IMR-90 (cell line): ENCODE measurements around the gene TANK. TPM values are rescaled to one million over a fixed set of nuclear protein-coding genes. Genes with fewer than 3 reads are reported as not detected.
"Not testable (repeated sequence)": the region's sequence is repeated elsewhere in the genome, so short reads cannot be mapped to it uniquely, and the experiment has no call there.

Experiments used
- ATAC-seq: fragments of 200-7000 bp; cut with Tn5 transposase; 2 replicates; pipeline ENCODE4 v1.9.1; 2020; ENCODE audit warnings: low read depth, mild to moderate bottlenecking, moderate library complexity
- BruUV-seq: library from RNA; stranded (reverse); fragments of 400-500 nt; replicated peaks from 2 replicates; lab custom pipeline; 2021; lab: Mats Ljungman, UMichigan
- CTCF ChIA-PET: fragments of 300-600 bp; formaldehyde crosslinking; extraction: SDS; loops from one replicate; lab custom pipeline; 2021; ENCODE audit warnings: antibody characterized with exemption; lab: Yijun Ruan, JAX
- POLR2A ChIA-PET: fragments of 300-600 bp; sonication (Branson Sonifier 250); formaldehyde crosslinking; loops from one replicate; lab custom pipeline; 2022; ENCODE audit warnings: antibody characterized with exemption; ENCODE audit not compliant: unreplicated experiment; lab: Charles Lee
- DNase-seq: peaks from one replicate; pipeline ENCODE4 v3.0.0; 2013
- H2AFZ ChIP-seq: replicated peaks from 2 replicates; pipeline ENCODE3; 2013; ENCODE audit warnings: low read length, mild to moderate bottlenecking; ENCODE audit not compliant: poor library complexity
- H2AK5ac ChIP-seq: 2 replicates; pipeline ENCODE4 v1.6.1; 2013; ENCODE audit warnings: low read depth, low read length, inconsistent platforms
- H2AK9ac ChIP-seq: replicated peaks from 2 replicates; pipeline ENCODE3; 2013; ENCODE audit warnings: mild to moderate bottlenecking, low read depth, low read length, moderate library complexity; ENCODE audit not compliant: poor library complexity
- H2BK120ac ChIP-seq: 2 replicates; pipeline ENCODE4 v1.6.1; 2013; ENCODE audit warnings: low read depth, low read length, inconsistent platforms
- H2BK15ac ChIP-seq: 3 replicates; pipeline ENCODE4 v1.6.1; 2013; ENCODE audit warnings: low read depth, low read length, inconsistent platforms
- H2BK20ac ChIP-seq: 2 replicates; pipeline ENCODE4 v1.6.1; 2013; ENCODE audit warnings: low read depth, mild to moderate bottlenecking, inconsistent platforms, low read length, moderate library complexity
- H2BK5ac ChIP-seq: 2 replicates; pipeline ENCODE4 v1.6.1; 2013; ENCODE audit warnings: mild to moderate bottlenecking, low read depth, low read length, inconsistent platforms; ENCODE audit not compliant: poor library complexity, severe bottlenecking
- H3K14ac ChIP-seq: replicated peaks from 2 replicates; pipeline ENCODE4 v1.6.1; 2013; ENCODE audit warnings: low read depth, low read length, inconsistent platforms
- H3K18ac ChIP-seq: 2 replicates; pipeline ENCODE4 v1.6.1; 2013; ENCODE audit warnings: low read depth, low read length, control low read depth
- H3K23ac ChIP-seq: 2 replicates; pipeline ENCODE4 v1.6.1; 2013; ENCODE audit warnings: low read depth, low read length, inconsistent platforms
- H3K27ac ChIP-seq: 2 replicates; pipeline ENCODE4 v1.5.1; 2013; ENCODE audit warnings: mild to moderate bottlenecking, control low read depth, low read length; ENCODE audit not compliant: insufficient read depth
- H3K27me3 ChIP-seq: 2 replicates; pipeline ENCODE4 v1.6.1; 2013; ENCODE audit warnings: low read length; ENCODE audit not compliant: control insufficient read depth, insufficient read depth
- H3K36me3 ChIP-seq: 2 replicates; pipeline ENCODE4 v1.6.1; 2013; ENCODE audit warnings: low read length, mixed read lengths; ENCODE audit not compliant: control insufficient read depth, insufficient read depth
- H3K4ac ChIP-seq: 2 replicates; pipeline ENCODE4 v1.6.1; 2013; ENCODE audit warnings: low read depth, low read length, inconsistent platforms
- H3K4me1 ChIP-seq: 2 replicates; pipeline ENCODE4 v1.6.1; 2013; ENCODE audit warnings: low read length, mixed read lengths; ENCODE audit not compliant: control insufficient read depth, insufficient read depth
- H3K4me2 ChIP-seq: 2 replicates; pipeline ENCODE4 v1.6.1; 2013; ENCODE audit warnings: low read depth, mild to moderate bottlenecking, control low read depth, low read length, moderate library complexity
- H3K4me3 ChIP-seq: 2 replicates; pipeline ENCODE4 v1.5.1; 2013; ENCODE audit warnings: low read depth, mild to moderate bottlenecking, control low read depth, low read length, moderate library complexity; ENCODE audit not compliant: insufficient read depth
- H3K56ac ChIP-seq: 2 replicates; pipeline ENCODE4 v1.6.1; 2013; ENCODE audit warnings: low read length, inconsistent platforms; ENCODE audit not compliant: insufficient read depth; ENCODE audit errors: extremely low read depth
- H3K79me1 ChIP-seq, 2 experiments: 2 replicates each; pipeline ENCODE4 v1.6.1; 2013; ENCODE audit warnings: low read length in 2 of 2, inconsistent platforms in 1 of 2, low read depth in 1 of 2
- H3K9ac ChIP-seq: 2 replicates; pipeline ENCODE4 v1.6.1; 2013; ENCODE audit warnings: low read depth, low read length, control low read depth
- H3K9me1 ChIP-seq: 2 replicates; pipeline ENCODE4 v1.6.1; 2013; ENCODE audit warnings: low read length, inconsistent platforms; ENCODE audit not compliant: insufficient read depth
- H3K9me3 ChIP-seq: 2 replicates; pipeline ENCODE4 v1.6.1; 2013; ENCODE audit warnings: low read length; ENCODE audit not compliant: control insufficient read depth, insufficient read depth
- H4K20me1 ChIP-seq: 2 replicates; pipeline ENCODE4 v1.6.1; 2013; ENCODE audit warnings: low read length, inconsistent platforms; ENCODE audit not compliant: insufficient read depth
- H4K5ac ChIP-seq: 2 replicates; pipeline ENCODE4 v1.6.1; 2013; ENCODE audit warnings: mild to moderate bottlenecking, low read depth, low read length, control low read depth
- H4K8ac ChIP-seq, 2 experiments: 2 replicates each; pipeline ENCODE4 v1.6.1; 2013; ENCODE audit warnings: low read depth in 2 of 2, low read length in 2 of 2, control low read depth in 1 of 2, inconsistent platforms in 1 of 2
- H4K91ac ChIP-seq: 2 replicates; pipeline ENCODE4 v1.6.1; 2013; ENCODE audit warnings: low read depth, low read length, inconsistent platforms; ENCODE audit not compliant: insufficient read depth
- CTCF ChIP-seq: conservative IDR thresholded peaks from 2 replicates; pipeline ENCODE4 v1.5.1; 2012; ENCODE audit warnings: mild to moderate bottlenecking, low read depth, low read length, improper control_type of control experiment
- WGBS, 2 experiments: methylation state at CpG; one replicate each; pipeline versions ENCODE4 v1.1.5 to v1.1.7; 2013; ENCODE audit warnings: missing lambda C conversion rate in 2 of 2; ENCODE audit not compliant: insufficient read length in 1 of 2; ENCODE audit errors: extremely low coverage in 2 of 2; 5-methylcytosine and 5-hydroxymethylcytosine counted together
- dilution Hi-C: fragments of 300-500 bp; cut with HindIII; formaldehyde crosslinking; loops from one replicate; pipeline ENCODE4 v1.14.3; 2018; ENCODE audit warnings: low sequenced_read_pairs; ENCODE audit not compliant: unreplicated experiment
- in situ Hi-C: fragments of 300-500 bp; cut with MboI; formaldehyde crosslinking; loops from 3 replicates; pipeline ENCODE4 v1.14.3; 2019; ENCODE audit warnings: low sequenced_read_pairs, inconsistent platforms, mixed read lengths
- intact Hi-C: fragments of 100-400 bp; cut with micrococcal nuclease; formaldehyde crosslinking; loops from 2 replicates; pipeline ENCODE4 v1.10.0; 2022
- polyA plus RNA-seq, 3 experiments: library from polyadenylated mRNA; depleted of rRNA; stranded (reverse); fragments of >200 nt; gene quantifications; 2 replicates each; pipeline ENCODE4 v1.2.3, GENCODE V29; 2012; ENCODE audit warnings: low replicate concordance in 1 of 3
- total RNA-seq: library from RNA; depleted of rRNA; stranded (reverse); fragments of >200 nt; gene quantifications from 2 replicates; pipeline ENCODE4 v1.2.3, GENCODE V29; 2012

Gene TANK
- total and polyA plus RNA-seq, 2 of the 4 experiments (the other 2 are of a cell fraction): 25.4 to 41.9 TPM

- H2BK5ac ChIP-seq, H3K9ac ChIP-seq, H3K4me1 ChIP-seq, H2BK20ac ChIP-seq, H3K14ac ChIP-seq, H3K36me3 ChIP-seq, H2BK15ac ChIP-seq, H3K23ac ChIP-seq, H2AFZ ChIP-seq, H3K9me1 ChIP-seq, H2BK120ac ChIP-seq, H4K5ac ChIP-seq, dilution Hi-C loops, H2AK9ac ChIP-seq, CTCF ChIA-PET, H3K4me3 ChIP-seq, H3K27ac ChIP-seq, in situ Hi-C loops, intact Hi-C loops, POLR2A ChIA-PET, H4K91ac ChIP-seq, H4K20me1 ChIP-seq, BruUV-seq, H3K4ac ChIP-seq, H3K18ac ChIP-seq, H3K56ac ChIP-seq, H2AK5ac ChIP-seq, H4K8ac ChIP-seq, ATAC-seq, H3K27me3 ChIP-seq, H3K4me2 ChIP-seq, H3K79me1 ChIP-seq: not testable (repeated sequence)
- H3K9me3 ChIP-seq: peaks cover 11% of the 10 kb centered on the region
- no CpG with 5 or more reads among the region's 18 CpGs for WGBS, 2 experiments
- TF ChIP-seq CTCF: 0 out of 2 replicates have a peak, but pooled peaks have one; percentile 15
- DNase-seq: peak; percentile 10
Measured at GRCh38 chr2:161280906-161281323, 120.7 kb downstream of the TANK start.

GRCh38 chr2:161281615-161282310 is 121.5 kb downstream of the TANK start:
- H3K4me2 ChIP-seq, H3K9ac ChIP-seq, H3K56ac ChIP-seq, H3K14ac ChIP-seq, ATAC-seq, H3K4me3 ChIP-seq, H4K8ac ChIP-seq, BruUV-seq, H3K23ac ChIP-seq, H2AK9ac ChIP-seq, H2AFZ ChIP-seq, intact Hi-C loops, DNase-seq, H2BK120ac ChIP-seq, H3K9me1 ChIP-seq, H3K79me1 ChIP-seq, H4K5ac ChIP-seq, H3K27me3 ChIP-seq, H2AK5ac ChIP-seq, H2BK15ac ChIP-seq, in situ Hi-C loops, H2BK20ac ChIP-seq, H2BK5ac ChIP-seq, dilution Hi-C loops, H3K27ac ChIP-seq, H3K36me3 ChIP-seq, H4K91ac ChIP-seq, H3K4ac ChIP-seq, POLR2A ChIA-PET, H3K4me1 ChIP-seq, H4K20me1 ChIP-seq, CTCF ChIA-PET, H3K18ac ChIP-seq: not testable (repeated sequence)
- WGBS, 2 experiments: 73% methylated on average over 5 of the region's 11 CpGs; no CpG with 5 or more reads in 1 of the 2 experiments
- H3K9me3 ChIP-seq: peaks cover 11% of the 10 kb centered on the region
